Measurements from ENCODE around the gene ENPP6.

ENPP6 gene

GRCh38 chr4:184199780-184200179 is 17.9 kb downstream of the ENPP6 start:
- no peak for TF ChIP-seq POLR2A (IDR thresholded peaks at IDR 0.05; ENCODE audit: low read depth, low read length)
- TF ChIP-seq TAF1 (IDR thresholded peaks at IDR 0.05; ENCODE audit: borderline replicate concordance, low read depth, low read length) = no peak
- TF ChIP-seq POLR2AphosphoS5 (IDR thresholded peaks at IDR 0.05; ENCODE audit: low read depth, low read length) = no peak
- DNase-seq (ENCODE audit: insufficient read length) (no peak), FAIRE-seq (no peak)

GRCh38 chr4:184198190-184198589 is 19.5 kb downstream of the ENPP6 start:
- no peak for TF ChIP-seq POLR2AphosphoS5 (IDR thresholded peaks at IDR 0.05; ENCODE audit: low read depth, low read length)
- TF ChIP-seq TAF1 (IDR thresholded peaks at IDR 0.05; ENCODE audit: borderline replicate concordance, low read depth, low read length) = no peak
- no peak for TF ChIP-seq POLR2A (IDR thresholded peaks at IDR 0.05; ENCODE audit: low read depth, low read length)
- DNase-seq (ENCODE audit: insufficient read length) (no peak), FAIRE-seq (no peak)

- no peak for FAIRE-seq
- no peak for DNase-seq (ENCODE audit: insufficient read length)
- TF ChIP-seq POLR2AphosphoS5 (IDR thresholded peaks at IDR 0.05; ENCODE audit: low read depth, low read length) (no peak), TAF1 (IDR thresholded peaks at IDR 0.05; ENCODE audit: borderline replicate concordance, low read depth, low read length) (no peak), POLR2A (IDR thresholded peaks at IDR 0.05; ENCODE audit: low read depth, low read length) (no peak)
Observed at GRCh38 chr4:184197536-184198082, 20.1 kb downstream of the ENPP6 start.

GRCh38 chr4:184196730-184197385 is 20.8 kb downstream of the ENPP6 start:
- DNase-seq (ENCODE audit: insufficient read length) = no peak
- no peak for FAIRE-seq

GRCh38 chr4:184193556-184194525 is 23.8 kb downstream of the ENPP6 start:
- no peak for FAIRE-seq
- TF ChIP-seq POLR2A (IDR thresholded peaks at IDR 0.05; ENCODE audit: low read depth, low read length) (no peak), POLR2AphosphoS5 (IDR thresholded peaks at IDR 0.05; ENCODE audit: low read depth, low read length) (no peak), TAF1 (IDR thresholded peaks at IDR 0.05; ENCODE audit: borderline replicate concordance, low read depth, low read length) (no peak)
- DNase-seq (ENCODE audit: insufficient read length) = no peak

More at GRCh38 chr4:184196730-184197385, 20.8 kb downstream of the ENPP6 start:
- TF ChIP-seq TAF1 (IDR thresholded peaks at IDR 0.05; ENCODE audit: borderline replicate concordance, low read depth, low read length) (no peak), POLR2AphosphoS5 (IDR thresholded peaks at IDR 0.05; ENCODE audit: low read depth, low read length) (no peak), POLR2A (IDR thresholded peaks at IDR 0.05; ENCODE audit: low read depth, low read length) (no peak)

- DNase-seq (ENCODE audit: insufficient read length) (no peak), FAIRE-seq (no peak)
- TF ChIP-seq POLR2A (IDR thresholded peaks at IDR 0.05; ENCODE audit: low read depth, low read length) = no peak
Observed at GRCh38 chr4:184192933-184193332, 24.7 kb downstream of the ENPP6 start.

- TF ChIP-seq TAF1 (IDR thresholded peaks at IDR 0.05; ENCODE audit: borderline replicate concordance, low read depth, low read length) = no peak
- no peak for TF ChIP-seq POLR2A (IDR thresholded peaks at IDR 0.05; ENCODE audit: low read depth, low read length)
- no peak for TF ChIP-seq POLR2AphosphoS5 (IDR thresholded peaks at IDR 0.05; ENCODE audit: low read depth, low read length)
- no peak for FAIRE-seq
- DNase-seq (ENCODE audit: insufficient read length) = no peak
Observed at GRCh38 chr4:184191267-184191666, 26.4 kb downstream of the ENPP6 start.

GRCh38 chr4:184190711-184191110 is 27.0 kb downstream of the ENPP6 start:
- DNase-seq (ENCODE audit: insufficient read length) = no peak
- TF ChIP-seq POLR2AphosphoS5 (IDR thresholded peaks at IDR 0.05; ENCODE audit: low read depth, low read length) = no peak
- no peak for TF ChIP-seq TAF1 (IDR thresholded peaks at IDR 0.05; ENCODE audit: borderline replicate concordance, low read depth, low read length)
- no peak for TF ChIP-seq POLR2A (IDR thresholded peaks at IDR 0.05; ENCODE audit: low read depth, low read length)
- no peak for FAIRE-seq

- FAIRE-seq = no peak
- DNase-seq (ENCODE audit: insufficient read length) = no peak
- TF ChIP-seq POLR2A (IDR thresholded peaks at IDR 0.05; ENCODE audit: low read depth, low read length) (no peak), TAF1 (IDR thresholded peaks at IDR 0.05; ENCODE audit: borderline replicate concordance, low read depth, low read length) (no peak), POLR2AphosphoS5 (IDR thresholded peaks at IDR 0.05; ENCODE audit: low read depth, low read length) (no peak)
Observed at GRCh38 chr4:184189966-184190365, 27.7 kb downstream of the ENPP6 start.

- TF ChIP-seq POLR2AphosphoS5 (IDR thresholded peaks at IDR 0.05; ENCODE audit: low read depth, low read length) (no peak), TAF1 (IDR thresholded peaks at IDR 0.05; ENCODE audit: borderline replicate concordance, low read depth, low read length) (no peak), POLR2A (IDR thresholded peaks at IDR 0.05; ENCODE audit: low read depth, low read length) (no peak)
- DNase-seq (ENCODE audit: insufficient read length) = no peak
- FAIRE-seq = no peak
Observed at GRCh38 chr4:184188443-184189400, 29.0 kb downstream of the ENPP6 start.

- FAIRE-seq (no peak), DNase-seq (ENCODE audit: insufficient read length) (no peak)
- TF ChIP-seq POLR2A (IDR thresholded peaks at IDR 0.05; ENCODE audit: low read depth, low read length) (no peak), TAF1 (IDR thresholded peaks at IDR 0.05; ENCODE audit: borderline replicate concordance, low read depth, low read length) (no peak), POLR2AphosphoS5 (IDR thresholded peaks at IDR 0.05; ENCODE audit: low read depth, low read length) (no peak)
Observed at GRCh38 chr4:184177271-184177670, 40.4 kb downstream of the ENPP6 start.
